Uterine smooth muscle cell (primary cell): ENCODE data around the gene MICU2. TPM values are rescaled to one million over a fixed set of nuclear protein-coding genes. Genes with fewer than 3 reads are reported as not detected.

Experiments
- total RNA-seq: library from RNA; depleted of rRNA; stranded (reverse); fragments of >200 nt; gene quantifications from 2 replicates; pipeline ENCODE4 v1.2.3, GENCODE V29; 2014

MICU2 gene, protein sequence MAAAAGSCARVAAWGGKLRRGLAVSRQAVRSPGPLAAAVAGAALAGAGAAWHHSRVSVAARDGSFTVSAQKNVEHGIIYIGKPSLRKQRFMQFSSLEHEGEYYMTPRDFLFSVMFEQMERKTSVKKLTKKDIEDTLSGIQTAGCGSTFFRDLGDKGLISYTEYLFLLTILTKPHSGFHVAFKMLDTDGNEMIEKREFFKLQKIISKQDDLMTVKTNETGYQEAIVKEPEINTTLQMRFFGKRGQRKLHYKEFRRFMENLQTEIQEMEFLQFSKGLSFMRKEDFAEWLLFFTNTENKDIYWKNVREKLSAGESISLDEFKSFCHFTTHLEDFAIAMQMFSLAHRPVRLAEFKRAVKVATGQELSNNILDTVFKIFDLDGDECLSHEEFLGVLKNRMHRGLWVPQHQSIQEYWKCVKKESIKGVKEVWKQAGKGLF
- 63.1 and 70.3 TPM in 2 replicates for total RNA-seq

DNA sequence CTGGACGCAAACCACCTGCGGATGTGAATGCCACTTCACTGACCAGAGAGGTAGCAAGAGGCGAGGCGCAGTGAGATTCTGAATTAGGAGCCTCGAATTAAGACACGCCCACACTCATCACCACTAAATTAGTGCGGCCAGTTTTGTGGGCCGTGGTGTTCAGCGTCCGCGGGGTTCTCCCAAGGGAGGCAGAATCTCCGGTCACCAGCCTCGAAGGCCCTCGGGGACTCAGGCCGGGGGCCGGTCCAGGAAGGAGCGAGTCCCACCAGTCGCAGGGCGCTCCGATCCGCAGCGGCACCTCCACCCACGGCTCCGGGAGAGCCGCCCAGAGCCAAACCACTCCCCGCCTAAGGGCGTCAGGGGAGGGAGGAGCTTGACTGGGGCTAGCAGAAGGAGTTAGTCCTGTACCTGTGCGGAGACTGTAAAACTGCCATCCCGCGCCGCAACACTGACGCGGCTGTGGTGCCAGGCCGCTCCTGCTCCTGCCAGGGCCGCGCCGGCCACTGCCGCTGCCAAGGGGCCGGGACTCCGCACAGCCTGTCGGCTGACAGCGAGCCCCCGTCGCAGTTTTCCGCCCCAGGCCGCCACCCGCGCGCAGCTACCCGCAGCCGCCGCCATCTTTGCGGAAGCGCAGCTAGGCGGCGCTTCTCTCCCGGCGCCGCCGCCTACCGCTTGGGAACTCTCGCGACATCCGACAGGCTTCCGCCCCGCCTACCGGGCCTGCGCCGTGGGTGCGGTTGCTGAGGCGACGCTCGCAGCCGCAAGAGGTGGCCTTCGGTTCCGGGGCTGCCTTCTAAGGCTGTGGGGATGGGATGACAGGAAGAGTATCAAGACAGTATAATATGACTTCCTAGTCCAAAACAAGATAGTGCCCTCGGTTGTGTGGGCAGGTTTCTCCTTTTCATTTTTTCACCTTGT is at the start of gene MICU2:
MICU2 (minus strand) TSS at position 640 of the 918 bp plus-strand sequence; CDS start at position 618, 22 bp downstream.

DNA sequence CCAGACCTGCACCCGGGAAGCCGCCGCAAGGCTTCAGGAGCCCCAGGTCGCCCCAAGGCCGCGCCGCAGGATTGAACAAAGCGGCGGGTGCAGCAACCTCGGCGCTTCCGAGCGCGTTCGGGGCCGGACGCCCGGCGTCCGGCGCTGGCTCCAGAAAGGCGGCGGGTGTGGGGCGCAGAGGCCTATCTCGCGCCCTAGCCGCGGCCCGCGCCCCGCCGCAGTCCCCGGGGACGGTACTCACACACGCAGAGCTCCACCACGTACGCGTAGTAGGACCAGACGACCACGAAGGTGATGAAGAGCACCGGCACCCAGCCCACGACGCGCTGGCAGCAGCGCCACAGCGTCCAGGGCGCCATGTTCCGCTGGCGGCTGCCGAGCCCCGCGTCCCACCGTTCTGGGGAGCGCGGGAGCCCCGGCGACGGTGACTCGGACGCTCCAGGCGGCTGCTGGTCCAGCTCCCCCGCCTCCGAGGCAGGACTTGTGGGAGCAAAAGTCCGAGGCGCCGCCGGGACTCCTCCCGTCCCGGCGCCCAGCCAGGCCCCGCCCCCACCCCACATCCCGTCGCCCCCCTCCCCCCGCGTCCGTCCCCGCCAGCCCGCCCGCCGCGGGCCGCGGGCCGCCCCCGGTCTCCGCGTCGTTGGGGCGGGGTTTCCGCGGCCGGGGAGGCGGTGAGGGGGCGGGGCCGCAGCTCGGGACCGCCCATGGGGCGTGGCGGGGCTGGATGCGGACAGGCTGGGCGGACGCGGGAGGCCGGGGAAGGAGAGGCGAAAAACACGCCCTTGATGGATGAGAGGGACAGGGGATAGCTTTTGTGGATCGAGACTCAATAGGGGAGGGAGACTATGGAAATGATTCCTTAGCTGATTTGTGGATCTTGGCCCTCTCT is 144.9 kb downstream of the MICU2 start, which contains the start of gene ZDHHC20:
ZDHHC20 (minus strand) TSS at position 491 of the 889 bp plus-strand sequence; CDS start at position 359, 132 bp downstream.

Other genes starting within 250 kb of the MICU2 start
- gene ZDHHC20, start 144.9 kb downstream of the MICU2 start, total RNA-seq, result 96.2 and 97.3 TPM in 2 replicates
- 0.11 and 0.12 TPM in 2 replicates for gene FGF9, start 66.9 kb upstream of the MICU2 start, total RNA-seq